Muscle layer of colon (tissue), 2 donors: ENCODE data around the gene IDH2.
A peak's percentile ranks its signal among the peaks of the same experiment; 100 is the strongest.

Source experiments
- H3K27ac ChIP-seq: one replicate; pipeline ENCODE4 v1.7.0; 2013; ENCODE audit warnings: low read depth, mild to moderate bottlenecking, low read length, moderate library complexity
- H3K27me3 ChIP-seq, 2 donors: one replicate each; pipeline ENCODE4 v1.7.0; 2013; ENCODE audit warnings: low read length in 2 of 2, mild to moderate bottlenecking in 2 of 2; ENCODE audit not compliant: insufficient read depth in 2 of 2, control insufficient read depth in 1 of 2
- H3K36me3 ChIP-seq: one replicate; pipeline ENCODE4 v1.7.0; 2013; ENCODE audit warnings: mild to moderate bottlenecking, low read length; ENCODE audit not compliant: insufficient read depth
- H3K4me1 ChIP-seq: one replicate; pipeline ENCODE4 v1.7.0; 2013; ENCODE audit warnings: mild to moderate bottlenecking, low read length; ENCODE audit not compliant: insufficient read depth
- H3K4me3 ChIP-seq, 2 donors: one replicate each; pipeline ENCODE4 v1.7.0; 2013; ENCODE audit warnings: low read length in 2 of 2, low read depth in 1 of 2, mild to moderate bottlenecking in 1 of 2, moderate library complexity in 1 of 2
- H3K9ac ChIP-seq: one replicate; pipeline ENCODE4 v1.7.0; 2013; ENCODE audit warnings: low read length
- H3K9me3 ChIP-seq: one replicate; pipeline ENCODE4 v1.7.0; 2013; ENCODE audit warnings: mild to moderate bottlenecking, low read length
- donor health status: abdominal sarcoma.
- donor health status: Adenocarcinoma of cecum.

Gene IDH2

DNA sequence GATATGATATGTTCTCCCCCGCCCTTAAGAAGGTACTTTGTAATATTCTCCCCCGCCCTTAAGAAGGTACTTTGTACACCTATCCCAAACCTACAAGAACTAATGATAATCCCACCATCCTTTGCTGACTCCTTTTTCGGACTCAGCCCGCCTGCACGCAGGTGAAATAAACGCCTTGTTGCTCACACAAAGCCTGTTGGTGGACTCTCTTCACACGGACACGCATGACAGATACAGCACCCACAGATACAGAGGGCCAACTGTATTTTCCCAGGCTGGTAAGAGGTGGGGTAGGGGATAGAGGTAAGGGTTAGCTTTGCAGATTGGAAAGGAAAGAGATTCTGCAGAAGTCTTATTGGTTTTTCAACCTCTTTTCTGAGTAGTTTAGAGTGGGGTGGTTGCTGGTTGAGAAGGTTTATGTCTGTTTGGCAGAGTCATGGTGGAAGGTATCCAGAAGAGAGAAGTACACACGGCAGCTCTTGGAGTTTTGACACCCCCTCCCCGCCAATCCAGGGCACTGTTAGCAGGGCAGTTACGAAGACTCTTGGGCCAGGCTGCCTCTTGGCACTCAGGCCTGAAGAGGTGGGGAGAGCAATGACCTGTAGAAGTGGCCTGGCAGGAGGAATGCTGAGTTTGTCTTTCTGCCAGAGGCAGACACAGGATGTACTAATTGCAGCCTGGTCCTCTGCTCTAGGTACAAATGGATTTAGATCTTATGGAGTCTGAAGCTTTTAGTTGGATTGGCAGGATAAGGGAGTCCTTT lies 36.0 kb upstream of the IDH2 start:
- Histone ChIP-seq H3K4me1 (peaks cover 11% of the 10 kb centered on the region), H3K4me3 (no peak overlapping the region), H3K27ac (no peak overlapping the region), H3K9me3 (no peaks in the 10 kb centered on the region), H3K9ac (no peak overlapping the region), H3K27me3 (no peaks in the 10 kb centered on the region), H3K36me3 (no peaks in the 10 kb centered on the region)

DNA sequence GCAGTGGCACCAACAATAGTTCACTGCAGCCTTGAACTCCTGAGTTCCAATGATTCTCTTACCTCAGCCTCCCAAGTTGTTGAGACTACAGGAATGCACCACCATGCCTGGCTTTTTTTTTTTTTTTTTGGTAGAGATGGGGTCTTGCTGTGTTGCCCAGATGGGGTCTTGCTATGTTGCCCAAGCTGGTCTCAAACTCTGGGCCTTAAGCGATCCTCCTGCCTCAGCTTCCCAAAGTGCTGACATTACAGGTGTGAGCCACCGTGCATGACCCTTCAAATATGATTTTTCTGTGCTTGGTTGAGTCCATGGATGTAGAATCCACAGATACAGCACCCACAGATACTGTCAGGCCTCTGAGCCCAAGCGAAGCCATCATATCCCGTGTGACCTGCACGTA lies 30.2 kb upstream of the IDH2 start:
- Histone ChIP-seq H3K9me3 (no peaks in the 10 kb centered on the region), H3K27ac (no peak overlapping the region), H3K4me3 (no peak overlapping the region), H3K36me3 (no peaks in the 10 kb centered on the region), H3K9ac (no peak overlapping the region), H3K4me1 (no peaks in the 10 kb centered on the region), H3K27me3 (no peaks in the 10 kb centered on the region)

DNA sequence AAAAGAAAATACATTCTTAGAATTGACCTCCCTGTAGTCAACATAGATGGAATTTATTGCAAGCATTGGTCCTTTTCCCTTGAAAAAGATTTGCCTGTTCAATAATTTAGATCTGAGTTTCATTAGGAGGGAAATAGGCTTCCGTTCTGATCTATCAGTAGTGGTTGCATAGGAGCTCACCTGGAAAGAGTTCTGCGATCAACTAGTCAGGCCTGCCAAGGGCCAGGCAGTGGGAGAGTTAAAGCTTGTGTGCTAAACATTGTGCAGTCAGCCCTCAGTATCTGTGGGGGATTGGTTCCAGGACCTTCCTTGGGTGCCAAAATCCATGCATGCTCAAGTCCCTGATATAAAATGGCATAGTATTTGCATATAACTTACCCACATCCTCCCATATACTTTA lies 29.6 kb upstream of the IDH2 start:
- no peak overlapping the region for H3K9ac ChIP-seq
- H3K36me3 ChIP-seq: no peaks in the 10 kb centered on the region
- H3K4me3 ChIP-seq: no peak overlapping the region
- H3K4me1 ChIP-seq: peaks cover 1% of the 10 kb centered on the region
- H3K9me3 ChIP-seq: no peaks in the 10 kb centered on the region
- no peak overlapping the region for H3K27ac ChIP-seq
- no peaks in the 10 kb centered on the region for H3K27me3 ChIP-seq

DNA sequence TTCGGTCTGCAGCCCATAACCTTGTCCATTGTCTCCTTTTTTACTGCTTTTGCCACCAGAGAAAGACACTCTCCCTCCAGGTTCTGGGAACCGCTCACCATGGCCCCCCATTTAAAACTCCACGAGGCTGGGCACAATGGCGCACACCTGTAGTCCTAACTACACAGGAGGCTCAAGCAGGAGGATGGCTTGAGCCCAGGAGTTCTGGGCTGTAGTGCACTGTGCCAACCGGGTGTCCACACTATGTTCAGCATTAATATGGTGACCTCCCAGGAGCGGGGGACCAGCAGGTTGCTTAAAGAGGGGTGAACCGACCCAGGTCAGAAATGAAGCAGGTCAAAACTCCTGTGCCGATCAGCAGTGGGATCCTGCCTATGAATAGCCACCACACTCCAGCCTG lies 28.0 kb upstream of the IDH2 start:
- Histone ChIP-seq H3K27ac (no peak overlapping the region), H3K9me3 (no peaks in the 10 kb centered on the region), H3K9ac (no peak overlapping the region), H3K4me1 (peaks cover 6% of the 10 kb centered on the region), H3K36me3 (no peaks in the 10 kb centered on the region), H3K27me3 (no peaks in the 10 kb centered on the region), H3K4me3 (no peak overlapping the region)

DNA sequence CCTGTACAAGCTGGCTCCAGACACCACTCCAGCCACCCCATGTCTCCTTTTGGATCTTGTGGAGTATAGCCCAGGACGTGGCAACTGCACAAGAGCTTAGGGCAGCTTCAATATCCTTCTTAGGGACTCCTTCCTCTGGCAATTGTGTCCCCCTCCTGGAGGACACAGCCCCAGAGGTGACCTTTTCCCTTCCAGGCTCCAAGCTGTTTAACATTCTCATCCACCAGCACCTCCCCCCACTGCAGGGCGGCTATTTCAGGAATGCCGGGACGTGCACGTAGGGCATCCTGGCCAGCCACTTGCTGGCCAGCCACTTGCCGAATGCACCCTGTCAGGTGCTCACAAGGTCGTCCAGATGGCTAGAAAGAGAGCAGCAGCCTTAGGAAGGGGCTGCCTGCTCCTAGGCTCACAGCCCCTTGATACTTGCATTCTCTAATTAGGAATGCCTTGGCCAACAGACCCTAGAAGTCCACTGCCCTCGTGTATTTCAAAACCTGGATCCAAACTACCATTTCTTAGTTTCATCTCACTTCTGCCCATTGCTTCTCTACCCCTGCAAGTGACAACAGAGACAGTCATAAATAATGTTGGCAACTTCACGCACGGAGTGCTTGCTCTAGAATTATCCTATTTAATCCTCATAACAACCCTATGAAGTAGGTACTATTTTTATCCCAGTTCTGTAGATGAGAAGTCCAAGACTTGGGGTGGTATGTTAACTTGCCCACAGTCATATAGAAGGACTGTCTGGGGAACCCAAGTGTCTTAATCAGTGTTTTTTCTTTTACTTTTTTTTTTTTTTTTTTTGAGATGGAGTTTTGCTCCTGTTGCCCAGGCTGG lies 24.5 kb upstream of the IDH2 start:
- H3K9ac ChIP-seq: no peak overlapping the region
- H3K4me1 ChIP-seq: peaks cover 6% of the 10 kb centered on the region
- no peak overlapping the region for H3K27ac ChIP-seq
- H3K9me3 ChIP-seq: no peaks in the 10 kb centered on the region
- H3K4me3 ChIP-seq: peak overlapping the region in 1 of 2 donors; percentile 12
- H3K27me3 ChIP-seq: no peaks in the 10 kb centered on the region
- no peaks in the 10 kb centered on the region for H3K36me3 ChIP-seq

DNA sequence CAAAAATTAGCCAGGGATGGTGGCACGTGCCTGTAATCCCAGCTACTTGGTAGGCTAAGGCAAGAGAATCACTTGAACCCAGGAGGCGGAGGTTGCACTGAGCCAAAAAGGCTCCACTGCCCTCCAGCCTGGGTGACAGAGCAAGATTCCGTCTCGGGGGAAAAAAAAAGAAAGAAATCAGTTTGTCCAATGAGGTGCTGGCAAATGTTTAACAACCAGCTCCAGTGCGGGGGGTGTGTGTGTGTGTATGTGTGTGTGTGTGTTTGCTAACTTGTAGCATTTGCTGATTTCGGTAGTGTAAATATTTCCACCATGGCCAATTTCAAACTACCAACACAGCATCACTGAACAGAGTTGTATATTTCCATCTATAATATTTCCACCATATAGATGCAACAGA lies 23.8 kb upstream of the IDH2 start:
- peaks cover 6% of the 10 kb centered on the region for H3K4me1 ChIP-seq
- no peaks in the 10 kb centered on the region for H3K9me3 ChIP-seq
- H3K36me3 ChIP-seq: no peaks in the 10 kb centered on the region
- H3K9ac ChIP-seq: no peak overlapping the region
- no peak overlapping the region for H3K4me3 ChIP-seq
- H3K27me3 ChIP-seq: no peaks in the 10 kb centered on the region
- H3K27ac ChIP-seq: no peak overlapping the region

DNA sequence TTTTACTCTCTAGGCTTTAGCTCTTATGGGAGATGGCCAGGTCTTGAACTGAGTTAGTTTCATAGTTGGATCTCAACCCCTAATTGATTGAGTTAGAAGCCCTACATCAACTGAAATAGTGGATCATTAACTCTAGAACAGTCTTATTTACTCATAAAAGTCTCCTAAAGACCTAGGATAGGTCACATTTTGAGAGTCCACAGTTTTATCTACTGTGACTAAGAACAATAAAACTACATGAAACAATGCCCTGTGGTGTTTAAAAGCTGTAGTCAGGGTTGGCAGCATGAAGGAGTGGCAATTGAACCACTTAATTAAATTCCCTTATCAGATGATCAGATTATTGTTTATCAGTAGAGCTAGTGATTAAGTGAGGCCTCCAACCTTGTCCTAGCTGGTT lies 22.2 kb upstream of the IDH2 start:
- no peaks in the 10 kb centered on the region for H3K27me3 ChIP-seq
- H3K4me1 ChIP-seq: peaks cover 6% of the 10 kb centered on the region
- no peak overlapping the region for H3K9ac ChIP-seq
- H3K4me3 ChIP-seq: no peak overlapping the region
- no peaks in the 10 kb centered on the region for H3K36me3 ChIP-seq
- H3K9me3 ChIP-seq: no peaks in the 10 kb centered on the region
- H3K27ac ChIP-seq: no peak overlapping the region

DNA sequence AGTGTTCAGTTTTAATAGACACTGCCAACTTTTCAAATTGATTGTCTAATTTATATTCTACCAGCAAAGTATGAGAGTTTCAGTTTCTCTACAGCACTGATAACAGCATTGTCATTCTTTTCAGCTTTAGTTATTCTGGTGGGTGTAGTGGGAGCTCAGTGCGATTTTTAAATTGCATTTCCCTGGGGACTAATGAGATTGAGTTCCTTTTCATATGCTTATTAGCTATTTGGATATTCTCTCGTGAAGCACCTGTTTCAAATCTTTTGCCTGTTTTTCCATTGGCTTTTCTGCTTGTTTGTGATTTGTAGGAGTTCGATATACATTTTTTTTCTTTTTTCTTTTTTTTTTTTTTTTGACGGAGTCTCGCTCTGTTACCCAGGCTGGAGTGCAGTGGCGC lies 18.8 kb upstream of the IDH2 start:
- Histone ChIP-seq H3K36me3 (no peaks in the 10 kb centered on the region), H3K9me3 (no peaks in the 10 kb centered on the region), H3K9ac (no peak overlapping the region), H3K4me3 (no peak overlapping the region), H3K27ac (no peak overlapping the region), H3K4me1 (no peaks in the 10 kb centered on the region), H3K27me3 (no peaks in the 10 kb centered on the region)

DNA sequence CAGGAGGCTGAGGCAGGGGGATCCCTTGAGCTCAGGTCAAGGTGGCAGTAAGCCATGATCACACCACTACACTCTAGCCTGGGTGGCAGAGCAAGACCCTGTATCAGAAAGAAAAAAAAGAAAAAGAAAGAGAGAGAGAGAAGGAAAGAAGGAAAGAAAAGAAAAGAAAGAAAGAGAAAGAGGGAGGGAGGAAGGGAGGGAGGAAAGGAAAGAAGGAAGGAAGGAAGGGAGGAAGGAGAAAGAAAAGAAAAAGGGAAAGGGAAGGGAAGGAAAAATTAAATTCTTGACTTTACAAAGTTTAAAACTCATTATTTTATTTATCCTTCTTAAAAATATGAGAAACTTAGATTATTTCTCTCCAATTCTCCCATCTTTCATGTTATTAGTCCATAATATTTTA lies 17.1 kb upstream of the IDH2 start:
- Histone ChIP-seq H3K27me3 (no peaks in the 10 kb centered on the region), H3K4me1 (no peaks in the 10 kb centered on the region), H3K27ac (no peak overlapping the region), H3K9me3 (peaks cover 1% of the 10 kb centered on the region), H3K4me3 (no peak overlapping the region), H3K9ac (no peak overlapping the region), H3K36me3 (no peaks in the 10 kb centered on the region)

DNA sequence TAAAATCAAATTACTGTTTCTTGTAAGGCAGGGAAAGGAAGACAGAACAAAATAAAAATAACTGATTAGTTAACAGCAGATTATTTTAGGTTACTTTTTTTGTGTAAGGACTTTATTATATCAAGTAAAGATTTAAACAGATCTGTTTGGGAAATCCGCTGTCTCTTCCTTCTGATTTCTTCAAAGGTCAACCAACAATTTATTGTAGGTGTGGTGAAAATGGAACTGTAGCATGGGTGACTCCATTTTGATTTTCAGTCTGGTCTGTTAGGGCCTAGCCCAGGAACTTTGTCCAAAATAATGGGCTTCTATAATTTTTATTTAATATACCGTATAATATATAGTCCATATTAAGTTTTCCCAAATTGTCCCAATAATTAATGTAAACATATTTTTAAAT lies 13.5 kb upstream of the IDH2 start:
- no peaks in the 10 kb centered on the region for H3K27me3 ChIP-seq

DNA sequence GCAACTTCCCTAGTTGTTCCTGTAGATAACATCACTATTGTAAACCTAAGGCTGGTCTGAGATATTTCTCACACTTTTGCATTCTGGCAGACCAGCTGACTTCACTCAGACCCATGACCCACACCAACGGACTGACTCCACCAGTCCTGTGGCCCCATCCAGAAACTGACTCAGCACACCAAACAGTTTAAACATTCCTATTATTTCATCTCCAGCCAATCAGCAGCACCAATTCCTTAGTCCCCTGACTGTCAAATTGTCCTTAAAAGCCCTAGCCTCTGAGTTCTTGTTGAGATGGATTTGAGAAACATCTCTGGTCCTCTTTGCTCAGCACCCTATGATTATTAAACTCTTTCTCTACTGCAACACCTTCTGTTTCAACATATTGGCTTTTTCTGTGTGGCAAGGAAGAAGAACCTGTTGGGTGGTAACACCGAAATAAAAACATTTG lies 12.2 kb upstream of the IDH2 start:
- Histone ChIP-seq H3K36me3 (no peaks in the 10 kb centered on the region), H3K4me3 (no peak overlapping the region), H3K27ac (no peak overlapping the region), H3K9me3 (peaks cover 3% of the 10 kb centered on the region), H3K9ac (no peak overlapping the region), H3K4me1 (no peaks in the 10 kb centered on the region), H3K27me3 (no peaks in the 10 kb centered on the region)

More for the DNA sequence above, 13.5 kb upstream of the IDH2 start:
- no peak overlapping the region for H3K4me3 ChIP-seq
- no peaks in the 10 kb centered on the region for H3K4me1 ChIP-seq
- H3K36me3 ChIP-seq: no peaks in the 10 kb centered on the region
- H3K9me3 ChIP-seq: peaks cover 3% of the 10 kb centered on the region
- no peak overlapping the region for H3K27ac ChIP-seq
- H3K9ac ChIP-seq: no peak overlapping the region
